ENCODE measurements around the gene AMZ1.

Gene AMZ1

GRCh38 chr7:2687881-2688318 lies at the start of gene AMZ1:
Gene AMZ1, plus strand, starts transcription at chr7:2688202. Its CDS starts 12,250 bp downstream, at chr7:2700452.
- no peak for DNase-seq (ENCODE audit: low read depth)

DNA sequence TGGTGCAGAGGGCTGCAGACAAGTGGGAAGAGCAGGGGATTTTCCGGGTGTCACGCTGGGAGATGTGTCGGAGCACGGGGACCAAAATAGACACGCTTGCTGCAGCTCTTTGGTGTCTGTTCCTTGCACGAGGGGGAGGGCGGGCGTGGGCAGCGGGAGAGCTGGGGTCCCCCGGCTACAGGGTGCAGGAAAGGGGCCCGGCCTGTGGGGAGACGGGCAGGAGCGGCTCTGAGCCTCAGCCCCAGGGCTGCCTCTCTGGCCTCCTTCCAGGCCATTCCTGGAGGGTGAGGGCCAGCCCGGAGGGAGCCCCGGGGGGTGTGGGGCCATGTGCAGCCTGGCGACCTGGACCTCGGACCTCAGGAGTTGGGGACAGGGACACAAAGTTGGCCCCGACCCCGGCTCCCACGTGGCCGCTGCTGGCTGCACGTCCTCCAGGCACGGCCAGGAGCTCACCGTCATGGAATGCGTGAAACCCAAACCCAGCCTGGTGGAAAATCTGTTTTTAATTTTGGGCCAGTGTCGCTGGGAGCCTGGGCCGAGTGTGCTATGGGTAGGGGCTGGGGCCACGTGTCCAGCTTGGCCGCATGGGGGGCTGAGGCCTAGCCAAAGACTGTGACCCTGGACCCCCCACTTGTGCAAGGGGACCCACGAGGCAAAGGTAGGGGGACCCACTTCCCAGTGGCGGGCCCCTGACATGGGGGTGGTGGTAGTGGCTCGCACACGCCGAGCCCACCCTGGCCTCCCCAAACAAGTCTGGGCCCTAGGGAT lies 49.6 kb upstream of the AMZ1 start:
- no peak for DNase-seq (ENCODE audit: low read depth)

DNA sequence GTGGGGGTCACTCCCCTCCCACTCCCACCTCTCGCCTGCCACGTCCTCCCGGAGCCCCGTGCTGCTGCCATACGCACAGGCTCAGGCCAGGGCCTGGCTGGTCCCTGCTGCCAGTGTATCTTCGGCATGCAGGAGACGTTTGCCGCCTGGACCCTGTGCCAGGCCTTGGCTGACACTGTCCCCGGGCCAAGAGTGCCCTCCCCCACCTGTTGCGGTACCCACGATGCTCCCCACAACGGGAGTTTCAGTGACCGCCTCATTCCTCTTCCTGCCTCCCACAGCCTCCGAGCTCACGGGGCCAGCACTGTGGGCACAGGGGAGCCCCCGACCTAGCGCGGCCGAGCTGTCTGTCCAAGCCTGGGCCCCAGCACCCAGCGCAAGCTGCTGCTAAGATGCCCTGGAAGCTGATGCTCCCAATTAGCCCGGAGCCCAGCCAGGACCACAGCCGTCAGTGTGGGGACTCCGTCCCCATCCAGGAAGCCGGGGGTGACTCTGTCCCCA lies 48.8 kb upstream of the AMZ1 start:
- DNase-seq (ENCODE audit: low read depth), result no peak

GRCh38 chr7:2639695-2640481 lies 48.1 kb upstream of the AMZ1 start:
- DNase-seq (ENCODE audit: low read depth), result no peak

DNA sequence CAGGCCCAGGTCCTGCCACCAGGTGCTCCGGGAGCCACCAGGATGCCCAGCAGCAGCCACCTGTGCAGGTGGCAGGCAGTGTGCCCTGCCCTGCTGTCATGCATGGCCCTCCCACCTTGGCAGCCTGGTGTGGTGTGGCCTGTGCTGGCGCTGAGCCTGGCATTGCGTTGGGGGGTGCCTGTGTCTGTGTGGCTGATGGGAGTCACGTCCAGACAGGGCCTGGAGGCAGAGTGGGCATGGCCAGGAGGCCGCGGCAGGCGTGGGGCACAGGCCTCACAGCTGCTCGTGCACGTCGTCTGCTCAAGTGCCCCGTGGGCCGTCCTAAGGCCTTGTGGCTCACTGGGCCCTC lies 47.5 kb upstream of the AMZ1 start:
- no peak for DNase-seq (ENCODE audit: low read depth)

DNA sequence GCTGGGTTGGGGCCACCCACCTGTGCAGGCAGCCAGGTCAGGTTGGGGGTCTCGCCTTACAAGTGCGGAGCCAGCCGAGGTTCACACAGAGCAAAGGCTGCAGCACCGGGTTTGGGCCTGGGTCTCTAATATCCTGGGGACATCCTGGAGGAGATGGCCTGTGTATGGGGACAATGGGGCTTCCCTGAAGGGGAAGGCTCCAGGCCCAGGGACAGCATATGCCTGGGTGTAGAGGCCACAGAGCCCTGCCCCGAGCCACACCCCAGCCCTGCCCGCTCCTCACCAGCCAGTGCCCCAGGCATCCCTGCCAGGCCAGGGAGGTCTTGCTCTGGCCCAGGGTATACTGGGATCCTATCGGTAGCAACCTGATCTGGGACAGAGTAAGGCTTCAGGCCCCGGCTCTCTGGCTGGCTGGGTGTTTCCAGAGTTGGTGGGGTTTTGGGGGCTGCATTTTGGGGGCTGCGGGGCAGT lies 47.1 kb upstream of the AMZ1 start:
- no peak for DNase-seq (ENCODE audit: low read depth)

GRCh38 chr7:2641406-2642393 lies 46.3 kb upstream of the AMZ1 start:
- no peak for DNase-seq (ENCODE audit: low read depth)

DNA sequence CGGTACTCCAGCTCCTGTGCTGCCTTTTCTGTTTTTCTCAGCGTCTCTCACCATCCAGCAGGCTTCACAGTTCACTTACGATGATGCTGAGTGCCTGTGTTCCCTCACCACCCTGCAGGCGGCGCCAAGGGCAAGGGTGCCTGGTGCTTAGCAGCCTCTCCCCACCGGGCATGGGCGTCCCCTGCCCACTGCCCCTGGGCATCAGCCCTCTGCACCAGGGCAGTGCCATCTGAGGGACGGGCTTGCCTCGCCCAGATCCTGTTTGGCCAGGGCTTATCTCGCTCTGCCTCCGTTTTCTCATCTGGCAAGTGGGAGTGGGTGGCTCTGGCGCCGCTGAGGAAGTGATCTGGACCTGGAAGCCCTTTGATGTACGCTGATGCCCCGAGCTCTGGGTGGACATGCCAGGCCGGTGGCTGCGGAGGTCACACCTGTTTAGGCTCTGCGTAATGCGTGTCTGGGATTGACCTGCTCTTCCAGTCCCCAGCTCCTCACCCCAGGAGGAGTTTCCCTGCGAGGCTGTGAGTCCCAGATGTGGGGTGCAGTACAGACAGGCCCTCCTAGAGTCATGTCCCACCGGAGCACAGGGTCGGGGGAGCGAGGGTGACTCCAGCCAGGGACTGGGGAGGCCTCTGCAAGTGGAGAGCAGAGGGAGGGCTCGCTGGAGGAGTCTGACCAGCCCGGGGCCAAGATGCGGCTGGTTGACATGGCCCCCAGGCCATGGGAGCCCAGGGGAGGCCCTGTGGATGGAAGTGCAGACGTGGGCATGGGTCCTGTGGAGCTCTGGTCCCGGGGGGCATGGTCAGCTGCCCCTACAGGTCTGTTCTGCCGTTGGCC lies 44.4 kb upstream of the AMZ1 start:
- no peak for DNase-seq (ENCODE audit: low read depth)

- DNase-seq (ENCODE audit: low read depth), result no peak
Measured at GRCh38 chr7:2644220-2644561, 43.8 kb upstream of the AMZ1 start.

- no peak for DNase-seq (ENCODE audit: low read depth)
Measured at GRCh38 chr7:2644562-2645273, 43.3 kb upstream of the AMZ1 start.

- DNase-seq (ENCODE audit: low read depth), result no peak
Measured at GRCh38 chr7:2645274-2645868, 42.6 kb upstream of the AMZ1 start.

DNA sequence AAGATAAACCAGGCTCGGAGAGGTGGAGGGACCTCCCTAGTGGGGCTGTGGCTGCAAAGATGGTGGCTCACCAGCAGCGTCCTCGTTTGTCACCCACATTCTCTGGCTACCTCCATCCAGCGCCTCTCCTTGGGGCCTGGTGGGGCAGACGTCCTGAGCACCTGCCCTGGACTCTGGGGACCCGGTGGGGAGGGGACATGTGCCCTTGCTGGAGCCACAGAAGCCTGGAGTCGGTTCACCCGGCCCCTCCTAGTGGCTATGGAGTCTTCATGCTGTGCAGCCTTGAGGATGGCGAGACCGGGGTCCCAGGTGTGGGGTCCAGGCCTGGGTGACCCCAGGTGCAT lies 41.7 kb upstream of the AMZ1 start:
- no peak for DNase-seq (ENCODE audit: low read depth)

DNA sequence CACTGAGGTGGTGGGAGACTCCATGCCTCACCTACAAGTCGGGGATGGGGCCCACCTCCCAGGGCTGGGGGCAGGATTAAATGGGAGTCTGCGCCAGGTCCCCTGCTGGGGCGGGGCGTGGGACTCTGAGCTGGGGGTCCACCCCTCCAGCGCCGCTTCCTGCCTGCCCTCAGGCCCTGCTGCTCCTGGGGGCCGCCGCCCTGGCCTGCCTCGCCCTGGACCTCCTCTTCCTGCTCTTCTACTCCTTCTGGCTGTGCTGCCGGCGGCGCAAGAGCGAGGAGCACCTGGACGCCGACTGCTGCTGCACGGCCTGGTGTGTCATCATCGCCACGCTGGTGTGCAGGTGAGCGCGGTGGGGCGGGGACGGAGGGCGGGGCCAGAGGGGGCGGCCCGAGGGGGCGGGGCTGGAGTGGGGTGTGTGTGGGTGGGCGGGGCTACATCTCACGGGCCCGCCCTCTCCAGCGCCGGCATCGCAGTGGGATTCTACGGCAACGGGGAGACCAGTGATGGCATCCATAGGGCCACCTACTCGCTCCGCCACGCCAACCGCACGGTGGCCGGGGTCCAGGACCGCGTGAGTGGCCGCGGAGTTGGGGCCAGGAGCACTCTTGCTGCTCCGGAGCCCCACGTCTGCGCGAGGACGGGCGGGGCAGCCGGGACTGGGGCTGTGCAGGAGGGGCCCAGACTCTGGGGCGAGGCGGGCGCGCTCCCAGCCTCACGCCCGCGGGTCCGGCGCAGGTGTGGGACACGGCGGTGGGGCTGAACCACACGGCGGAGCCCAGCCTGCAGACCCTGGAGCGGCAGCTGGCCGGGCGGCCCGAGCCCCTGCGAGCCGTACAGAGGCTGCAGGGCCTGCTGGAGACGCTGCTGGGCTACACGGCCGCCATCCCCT lies 41.1 kb upstream of the AMZ1 start:
- DNase-seq (ENCODE audit: low read depth), result no peak

DNA sequence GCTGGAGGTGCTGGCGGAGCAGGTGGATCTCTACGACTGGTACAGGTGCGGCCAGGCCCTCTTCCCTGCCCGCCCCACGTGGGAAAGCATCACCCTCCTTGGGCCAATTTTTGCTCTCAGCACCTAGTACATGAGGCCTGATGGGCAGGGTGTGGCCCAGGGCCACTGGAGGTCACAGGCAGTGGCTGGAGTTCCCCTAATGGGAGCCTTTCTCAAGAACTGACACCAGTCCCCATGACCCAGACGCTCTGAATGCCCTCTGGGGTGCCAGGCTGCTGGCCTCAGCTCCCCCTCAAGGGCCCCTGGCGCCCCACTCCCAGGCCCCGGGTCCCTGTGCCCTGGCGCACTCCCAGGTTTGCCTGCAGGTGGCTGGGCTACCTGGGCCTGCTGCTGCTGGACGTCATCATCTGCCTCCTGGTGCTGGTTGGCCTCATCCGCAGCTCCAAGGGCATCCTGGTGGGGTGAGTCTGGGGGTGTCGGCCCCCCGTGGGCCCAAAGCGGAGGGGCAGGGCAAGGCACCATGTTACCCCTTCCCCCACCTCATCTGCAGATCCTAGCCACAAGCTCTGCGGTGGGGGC lies 40.3 kb upstream of the AMZ1 start:
- DNase-seq (ENCODE audit: low read depth), result no peak

- no peak for DNase-seq (ENCODE audit: low read depth)
Measured at GRCh38 chr7:2649139-2649838, 38.7 kb upstream of the AMZ1 start.

DNA sequence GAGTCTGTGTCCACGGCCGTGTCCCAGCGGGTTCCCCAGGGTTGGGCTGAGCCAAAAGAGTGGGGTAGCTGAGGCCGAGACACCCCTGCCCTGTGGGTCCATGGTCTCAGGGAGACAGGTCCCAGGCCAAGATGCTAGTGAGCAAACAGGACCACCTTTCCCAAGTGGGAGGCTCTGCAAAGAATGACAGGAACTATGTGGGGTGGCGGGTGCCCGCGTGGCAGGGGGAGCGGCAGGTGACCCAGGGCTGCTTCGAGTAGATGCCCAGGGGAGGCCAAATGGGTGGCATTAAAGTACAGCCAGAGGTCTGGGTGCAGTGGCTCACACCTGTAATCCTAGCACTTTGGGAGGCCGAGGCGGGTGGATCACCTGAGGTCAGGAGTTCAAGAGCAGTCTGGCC lies 38.0 kb upstream of the AMZ1 start:
- no peak for DNase-seq (ENCODE audit: low read depth)

DNA sequence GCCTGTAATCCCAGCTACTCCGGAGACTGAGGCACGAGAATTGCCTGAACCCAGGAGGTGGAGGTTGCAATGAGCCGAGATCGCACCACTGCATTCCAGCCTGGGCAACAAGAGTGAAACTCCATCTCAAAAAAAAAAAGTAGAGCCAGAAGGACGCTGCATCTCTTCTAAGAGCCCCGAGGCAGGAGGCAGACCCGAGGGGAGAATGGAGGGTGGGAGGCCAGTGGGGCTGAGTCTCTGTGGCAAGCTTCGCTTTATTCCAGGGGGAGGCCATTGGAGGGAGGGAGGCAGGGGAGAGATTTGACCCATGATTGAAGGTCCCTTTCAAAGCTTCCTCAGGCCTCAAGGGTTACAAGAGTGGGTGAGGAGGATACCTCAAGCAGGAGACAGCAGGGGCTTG lies 37.6 kb upstream of the AMZ1 start:
- DNase-seq (ENCODE audit: low read depth), result no peak

DNA sequence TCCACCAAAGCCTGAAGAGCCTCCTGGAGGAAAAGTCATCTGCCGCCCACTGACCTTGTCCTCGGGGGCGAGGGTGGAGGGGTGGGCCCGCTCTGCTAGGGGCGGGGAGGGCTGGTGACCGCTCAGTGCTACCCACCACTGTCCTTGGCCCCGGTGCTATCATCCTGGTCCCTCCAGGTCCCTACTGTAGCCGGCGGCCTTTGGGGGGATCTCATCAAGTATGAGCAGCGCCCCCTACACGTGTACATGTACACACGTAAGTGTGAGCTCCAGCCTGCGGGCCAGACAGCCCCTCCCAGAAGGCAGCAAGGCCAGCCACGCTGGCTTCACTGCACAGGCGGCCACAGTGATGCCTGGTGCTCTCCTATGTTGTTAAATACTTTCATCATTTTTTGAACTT lies 36.7 kb upstream of the AMZ1 start:
- DNase-seq (ENCODE audit: low read depth), result no peak

Data from stimulated activated CD4-positive, alpha-beta T cell treated with anti-CD3 and anti-CD28 coated beads, Interleukin-2, amount 100 ng/mL, for 4 hours (primary cell).